NCI-H1436 (cell line): ENCODE results near the gene CD38.
"Not testable (repeated sequence)": the region's sequence is repeated elsewhere in the genome, so short reads cannot be mapped to it uniquely, and the experiment has no call there.

Source experiments
- DNase-seq: peaks from one replicate; lab custom pipeline; 2025; lab: John Stamatoyannopoulos, UW

CD38 gene

GRCh38 chr4:15778289-15779241 is at the start of gene CD38:
CD38 (plus strand) TSS chr4:15778328; CDS start chr4:15778415, 87 bp downstream.
- DNase-seq: no peak

GRCh38 chr4:15729910-15730533 is 48.1 kb upstream of the CD38 start:
- DNase-seq: peak; percentile 0

GRCh38 chr4:15733061-15733460 is 45.1 kb upstream of the CD38 start:
- not testable (repeated sequence) for DNase-seq

- no peak for DNase-seq
These were observed 42.6 kb upstream of the CD38 start for GRCh38 chr4:15735536-15735935.

GRCh38 chr4:15736514-15737050 is 41.5 kb upstream of the CD38 start:
- no peak for DNase-seq

- DNase-seq: no peak
These were observed 40.9 kb upstream of the CD38 start for GRCh38 chr4:15737255-15737654.

GRCh38 chr4:15738877-15739276 is 39.3 kb upstream of the CD38 start:
- no peak for DNase-seq

GRCh38 chr4:15740764-15741404 is 37.2 kb upstream of the CD38 start:
- no peak for DNase-seq

- DNase-seq: no peak
These were observed 36.0 kb upstream of the CD38 start for GRCh38 chr4:15742083-15742582.

GRCh38 chr4:15742637-15743036 is 35.5 kb upstream of the CD38 start:
- no peak for DNase-seq

- no peak for DNase-seq
These were observed 34.0 kb upstream of the CD38 start for GRCh38 chr4:15744016-15744545.

- no peak for DNase-seq
These were observed 32.0 kb upstream of the CD38 start for GRCh38 chr4:15746110-15746509.

GRCh38 chr4:15749001-15749400 is 29.1 kb upstream of the CD38 start:
- DNase-seq: no peak

- DNase-seq: no peak
These were observed 27.0 kb upstream of the CD38 start for GRCh38 chr4:15751153-15751552.

- no peak for DNase-seq
These were observed 25.0 kb upstream of the CD38 start for GRCh38 chr4:15753081-15753480.

GRCh38 chr4:15753786-15754185 is 24.3 kb upstream of the CD38 start:
- no peak for DNase-seq

GRCh38 chr4:15754323-15754722 is 23.8 kb upstream of the CD38 start:
- DNase-seq: no peak

GRCh38 chr4:15755321-15756155 is 22.6 kb upstream of the CD38 start:
- DNase-seq: no peak

- no peak for DNase-seq
These were observed 21.7 kb upstream of the CD38 start for GRCh38 chr4:15756361-15756861.

GRCh38 chr4:15757054-15757453 is 21.1 kb upstream of the CD38 start:
- no peak for DNase-seq

- no peak for DNase-seq
These were observed 19.8 kb upstream of the CD38 start for GRCh38 chr4:15758294-15758693.
